Measurements from ENCODE around the gene LY6G5C. TPM values are rescaled to one million over a fixed set of nuclear protein-coding genes. Genes with fewer than 3 reads are reported as not detected.

The LY6G5C gene
- polyA plus RNA-seq, 1 donor (not counting 4 experiments of a cell fraction or from before 2014, with no cell fraction given): 0.58 TPM

DNA sequence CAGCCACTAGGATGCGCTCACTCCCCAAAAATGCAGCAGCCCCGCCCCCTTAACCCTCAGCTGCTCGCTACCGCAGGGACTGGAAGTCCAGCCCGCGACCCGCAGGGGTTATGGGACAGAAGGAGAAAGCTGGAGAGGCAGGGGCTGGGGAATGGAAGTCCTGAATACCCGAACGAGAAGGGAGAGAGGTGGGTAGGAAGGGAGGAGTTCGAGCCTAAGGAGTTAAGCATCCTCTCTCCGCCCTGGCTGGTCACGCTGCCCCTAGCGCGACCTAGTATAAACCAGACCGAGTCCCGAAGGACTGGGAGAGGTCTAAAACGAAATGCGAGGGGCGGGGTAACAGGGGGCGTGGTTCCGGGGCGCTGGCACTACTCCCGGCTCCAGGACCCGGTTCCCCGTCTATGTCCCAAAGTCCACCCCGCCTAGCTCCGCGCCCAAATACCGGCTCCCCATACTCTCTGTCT lies 48.7 kb upstream of the LY6G5C start:
- FAIRE-seq: peak; percentile 17
- peaks cover 18% of the 10 kb centered on the region for H4K20me1 ChIP-seq (ENCODE audit: control insufficient read depth, extremely low read depth, insufficient read depth, low read length)
- dilution Hi-C loops (cut with MboI; ENCODE audit: extremely low pct_ligation_motif_present, low sequenced_read_pairs): no loop called here
- H2AFZ ChIP-seq (ENCODE audit: control insufficient read depth, low read length): no peak overlapping the region
- peaks cover 29 to 40% of the 10 kb centered on the region in 2 experiments for H3K36me3 ChIP-seq (ENCODE audit: control insufficient read depth in 2 of 2, extremely low read depth in 1 of 2, insufficient read depth in 2 of 2, low read length in 2 of 2)
- H3K27ac ChIP-seq (ENCODE audit: control insufficient read depth, insufficient read depth, low read length): no peak overlapping the region
- peaks cover 24% of the 10 kb centered on the region for H3K4me1 ChIP-seq (ENCODE audit: control insufficient read depth, extremely low read depth, insufficient read depth, low read length)
- TF ChIP-seq EZH2 (IDR thresholded peaks at IDR 0.05; ENCODE audit: low read length): no peak
- TF ChIP-seq, protein P1, sequence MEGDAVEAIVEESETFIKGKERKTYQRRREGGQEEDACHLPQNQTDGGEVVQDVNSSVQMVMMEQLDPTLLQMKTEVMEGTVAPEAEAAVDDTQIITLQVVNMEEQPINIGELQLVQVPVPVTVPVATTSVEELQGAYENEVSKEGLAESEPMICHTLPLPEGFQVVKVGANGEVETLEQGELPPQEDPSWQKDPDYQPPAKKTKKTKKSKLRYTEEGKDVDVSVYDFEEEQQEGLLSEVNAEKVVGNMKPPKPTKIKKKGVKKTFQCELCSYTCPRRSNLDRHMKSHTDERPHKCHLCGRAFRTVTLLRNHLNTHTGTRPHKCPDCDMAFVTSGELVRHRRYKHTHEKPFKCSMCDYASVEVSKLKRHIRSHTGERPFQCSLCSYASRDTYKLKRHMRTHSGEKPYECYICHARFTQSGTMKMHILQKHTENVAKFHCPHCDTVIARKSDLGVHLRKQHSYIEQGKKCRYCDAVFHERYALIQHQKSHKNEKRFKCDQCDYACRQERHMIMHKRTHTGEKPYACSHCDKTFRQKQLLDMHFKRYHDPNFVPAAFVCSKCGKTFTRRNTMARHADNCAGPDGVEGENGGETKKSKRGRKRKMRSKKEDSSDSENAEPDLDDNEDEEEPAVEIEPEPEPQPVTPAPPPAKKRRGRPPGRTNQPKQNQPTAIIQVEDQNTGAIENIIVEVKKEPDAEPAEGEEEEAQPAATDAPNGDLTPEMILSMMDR (optimal IDR thresholded peaks at IDR 0.05 in 1 of 3, IDR thresholded peaks at IDR 0.05 in 1 of 3, conservative IDR thresholded peaks at IDR 0.05 in 1 of 3; ENCODE audit: extremely low read depth in 1 of 3, insufficient read depth in 2 of 3, low read length in 3 of 3): peak in 1 of 3 experiments; percentile 3
- H3K9ac ChIP-seq (ENCODE audit: control insufficient read depth, extremely low read depth, insufficient read depth, low read length): peak overlapping the region; percentile 50
- DNase-seq (ENCODE audit: low read depth, low spot score): no peak
- H3K4me2 ChIP-seq (ENCODE audit: control insufficient read depth, extremely low read depth, insufficient read depth, low read depth, low read length): peak overlapping the region; percentile 91
- no peaks in the 10 kb centered on the region for H3K9me3 ChIP-seq (ENCODE audit: control insufficient read depth, low read depth, low read length)
- H3K27me3 ChIP-seq (ENCODE audit: control insufficient read depth, extremely low read depth, insufficient read depth, low read length): no peaks in the 10 kb centered on the region
- peaks cover 15% of the 10 kb centered on the region for H3K79me2 ChIP-seq (ENCODE audit: control insufficient read depth, insufficient read depth, low read length)
- H3K9me1 ChIP-seq (ENCODE audit: control insufficient read depth, extremely low read depth, insufficient read depth, low read length): peaks cover 4% of the 10 kb centered on the region
- H3K4me3 ChIP-seq (ENCODE audit: control insufficient read depth in 2 of 3, extremely low read depth in 1 of 3, insufficient read depth in 2 of 3, low read depth in 1 of 3, low read length in 3 of 3): peak overlapping the region; percentile 38 to 74 (median 70)

DNA sequence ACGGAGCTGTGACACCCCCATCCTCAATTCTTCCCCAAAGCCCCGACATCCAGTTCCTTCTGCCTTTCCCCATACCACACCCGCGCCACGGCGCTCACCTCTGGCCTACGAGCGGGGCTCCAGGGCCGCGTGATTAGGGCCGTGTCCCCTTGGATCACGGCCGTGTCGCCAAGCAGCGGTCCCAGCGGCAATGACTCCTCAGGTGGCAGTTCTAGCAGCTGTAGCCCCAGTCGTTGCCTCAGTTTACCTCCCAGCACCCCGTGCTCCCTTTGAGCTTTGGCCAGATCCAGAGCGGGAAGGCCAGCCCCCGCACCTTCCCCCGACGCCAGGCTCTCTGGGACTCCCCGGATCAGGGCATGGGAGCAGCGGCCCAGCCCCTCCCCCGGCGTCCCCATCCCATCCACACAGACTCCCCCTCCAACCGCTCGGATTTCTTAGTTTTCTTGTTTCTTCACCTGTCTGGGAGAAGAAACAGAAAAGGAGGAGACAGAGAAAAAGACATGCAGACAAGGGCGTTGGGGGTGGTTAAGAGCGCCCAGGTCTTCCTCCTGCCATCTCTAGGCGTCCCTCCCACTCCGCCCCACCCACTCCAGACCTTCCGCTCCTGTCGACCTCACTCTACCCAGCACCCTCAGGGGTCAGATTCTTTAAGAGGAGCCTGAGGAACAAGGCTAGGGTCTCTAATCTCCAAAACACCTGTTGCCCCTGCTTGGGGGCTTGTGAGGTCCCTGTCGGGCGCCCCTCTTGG lies 48.1 kb upstream of the LY6G5C start, which contains the start of gene DDAH2:
DDAH2 (minus strand) TSS at position 533 of the 748 bp plus-strand sequence; CDS start at position 395, 138 bp downstream.
- Histone ChIP-seq H2AFZ (ENCODE audit: control insufficient read depth, low read length) (no peak within 1 kb of the TSS), H3K9me1 (ENCODE audit: control insufficient read depth, extremely low read depth, insufficient read depth, low read length) (peaks cover 4% of the 10 kb centered on the region), H3K9me3 (ENCODE audit: control insufficient read depth, low read depth, low read length) (no peaks in the 10 kb centered on the region), H3K36me3 (ENCODE audit: control insufficient read depth in 2 of 2, extremely low read depth in 1 of 2, insufficient read depth in 2 of 2, low read length in 2 of 2) (peaks cover 25 to 34% of the 10 kb centered on the region in 2 experiments), H4K20me1 (ENCODE audit: control insufficient read depth, extremely low read depth, insufficient read depth, low read length) (peaks cover 12% of the 10 kb centered on the region), H3K4me2 (ENCODE audit: control insufficient read depth, extremely low read depth, insufficient read depth, low read depth, low read length) (peak within 1 kb of the TSS; percentile 91), H3K27me3 (ENCODE audit: control insufficient read depth, extremely low read depth, insufficient read depth, low read length) (no peaks in the 10 kb centered on the region), H3K4me1 (ENCODE audit: control insufficient read depth, extremely low read depth, insufficient read depth, low read length) (peaks cover 18% of the 10 kb centered on the region), H3K9ac (ENCODE audit: control insufficient read depth, extremely low read depth, insufficient read depth, low read length) (peak within 1 kb of the TSS; percentile 50), H3K27ac (ENCODE audit: control insufficient read depth, insufficient read depth, low read length) (no peak within 1 kb of the TSS), H3K79me2 (ENCODE audit: control insufficient read depth, insufficient read depth, low read length) (peaks cover 9% of the 10 kb centered on the region), H3K4me3 (ENCODE audit: control insufficient read depth in 2 of 3, extremely low read depth in 1 of 3, insufficient read depth in 2 of 3, low read depth in 1 of 3, low read length in 3 of 3) (peak within 1 kb of the TSS; percentile 38 to 74 (median 70))
- no peak for DNase-seq (ENCODE audit: low read depth, low spot score)
- TF ChIP-seq EZH2 (IDR thresholded peaks at IDR 0.05; ENCODE audit: low read length): no peak
- TF ChIP-seq, protein P1 (optimal IDR thresholded peaks at IDR 0.05 in 1 of 3, IDR thresholded peaks at IDR 0.05 in 1 of 3, conservative IDR thresholded peaks at IDR 0.05 in 1 of 3; ENCODE audit: extremely low read depth in 1 of 3, insufficient read depth in 2 of 3, low read length in 3 of 3): peak in 2 of 3 experiments; percentile 53 to 61
- FAIRE-seq: no peak
- dilution Hi-C loops (cut with MboI; ENCODE audit: extremely low pct_ligation_motif_present, low sequenced_read_pairs): no loop called here

Data from keratinocyte (primary cell).